Measurements from ENCODE around the gene CELF4.
A peak's percentile ranks its signal among the peaks of the same experiment; 100 is the strongest.

CELF4 gene

GRCh38 chr18:37274309-37275236 lies 291.0 kb downstream of the CELF4 start:
- DNase-seq, result no peak

GRCh38 chr18:37272841-37273240 lies 292.8 kb downstream of the CELF4 start:
- no peak for DNase-seq

- DNase-seq, result no peak
Measured at GRCh38 chr18:37272226-37272625, 293.4 kb downstream of the CELF4 start.

GRCh38 chr18:37270666-37271052 lies 294.9 kb downstream of the CELF4 start:
- no peak for DNase-seq

GRCh38 chr18:37270038-37270665 lies 295.4 kb downstream of the CELF4 start:
- peak; percentile 72 for DNase-seq

- DNase-seq, result no peak
Measured at GRCh38 chr18:37266290-37266689, 299.3 kb downstream of the CELF4 start.

- no peak for DNase-seq
Measured at GRCh38 chr18:37265382-37265781, 300.2 kb downstream of the CELF4 start.

- DNase-seq, result no peak
Measured at GRCh38 chr18:37264956-37265355, 300.6 kb downstream of the CELF4 start.

GRCh38 chr18:37261988-37262387 lies 303.6 kb downstream of the CELF4 start:
- no peak for DNase-seq

GRCh38 chr18:37261246-37261840 lies 304.3 kb downstream of the CELF4 start:
- no peak for DNase-seq

- DNase-seq, result no peak
Measured at GRCh38 chr18:37260367-37261093, 305.1 kb downstream of the CELF4 start.

- no peak for DNase-seq
Measured at GRCh38 chr18:37259711-37260110, 305.9 kb downstream of the CELF4 start.

- no peak for DNase-seq
Measured at GRCh38 chr18:37258819-37259218, 306.8 kb downstream of the CELF4 start.

- DNase-seq, result no peak
Measured at GRCh38 chr18:37258131-37258530, 307.5 kb downstream of the CELF4 start.

GRCh38 chr18:37254973-37255372 lies 310.6 kb downstream of the CELF4 start:
- DNase-seq, result no peak

- DNase-seq, result peak; percentile 36
Measured at GRCh38 chr18:37254236-37254754, 311.3 kb downstream of the CELF4 start.

- peak; percentile 49 for DNase-seq
Measured at GRCh38 chr18:37253394-37254235, 312.0 kb downstream of the CELF4 start.

GRCh38 chr18:37252854-37253393 lies 312.7 kb downstream of the CELF4 start:
- DNase-seq, result no peak

- no peak for DNase-seq
Measured at GRCh38 chr18:37252342-37252741, 313.3 kb downstream of the CELF4 start.

- DNase-seq, result no peak
Measured at GRCh38 chr18:37251679-37252078, 313.9 kb downstream of the CELF4 start.
